ENCODE measurements around the gene LRRC74A. TPM values are rescaled to one million over a fixed set of nuclear protein-coding genes. Genes with fewer than 3 reads are reported as not detected.

Gene LRRC74A
- polyA plus RNA-seq, 1 of the 3 experiments (the other 2 are of a cell fraction), result not detected

GRCh38 chr14:76780360-76780759 lies 45.8 kb upstream of the LRRC74A start:
- H3K4me1 ChIP-seq (ENCODE audit: control insufficient read depth in 1 of 2, insufficient read depth in 2 of 2, low read depth in 1 of 2, low read length in 1 of 2), result peaks cover 14 to 44% of the 10 kb centered on the region in 2 experiments; a peak in 2 of 4 replicates
- ChIA-PET POLR2A (interaction anchor here (0.7 to 2.4 kb wide), 4 partner anchors 11 to 78 kb away, joined by 3 to 6 read pairs (median 4); partner anchors contain the start of gene ANGEL1), CTCF (interaction anchor here (3.8 to 7.7 kb wide), 2 partner anchors 9 to 70 kb away, joined by 19 to 147 read pairs; no protein-coding TSS in a partner anchor)
- H3F3A ChIP-seq (replicated peaks; ENCODE audit: insufficient read depth), result no peaks in the 10 kb centered on the region
- H3K27me3 ChIP-seq (ENCODE audit: insufficient read depth), result no peaks in the 10 kb centered on the region
- no peaks in the 10 kb centered on the region for H3K9me2 ChIP-seq
- H3K4me3 ChIP-seq (ENCODE audit: low read depth in 2 of 2, low read length in 1 of 2), result no peak overlapping the region
- WGBS (ENCODE audit: low lambda C conversion rate), result 83% methylated on average over 5 of the region's 5 CpGs
- H2AFZ ChIP-seq (ENCODE audit: low read depth), result no peak overlapping the region
- H3K27ac ChIP-seq (ENCODE audit: low read depth in 2 of 2, low read length in 1 of 2), result peak overlapping the region in 1 of 2 experiments; percentile 25; a peak in 1 of 4 replicates
- H3K36me3 ChIP-seq (replicated peaks in 1 of 2; ENCODE audit: control insufficient read depth in 1 of 2, insufficient read depth in 2 of 2, low read length in 1 of 2), result peaks cover 0 to 15% of the 10 kb centered on the region in 2 experiments
- H3K79me2 ChIP-seq (ENCODE audit: insufficient read depth), result no peaks in the 10 kb centered on the region
- DNase-seq, result no peak
- H3K9me3 ChIP-seq, result no peaks in the 10 kb centered on the region
- no peaks in the 10 kb centered on the region for H4K20me1 ChIP-seq (ENCODE audit: insufficient read depth)
- peak overlapping the region; percentile 10; the same call in 1 of the 2 replicates for H3K4me2 ChIP-seq
- no peak overlapping the region for H3K9ac ChIP-seq
- TF ChIP-seq RXRA (IDR thresholded peaks at IDR 0.05; ENCODE audit: borderline replicate concordance, low read depth) (no peak), USF1 (IDR thresholded peaks at IDR 0.05; ENCODE audit: borderline replicate concordance, low read depth) (no peak), FOXM1 (IDR thresholded peaks at IDR 0.05; ENCODE audit: low read depth) (no peak), FOSL2 (IDR thresholded peaks at IDR 0.05; ENCODE audit: borderline replicate concordance, low read depth) (no peak), RAD21 (IDR thresholded peaks at IDR 0.05; ENCODE audit: low read length) (no peak), CHD2 (IDR thresholded peaks at IDR 0.05; ENCODE audit: low read length, partially characterized antibody) (no peak), EZH2phosphoT487 (IDR thresholded peaks at IDR 0.05; ENCODE audit: borderline replicate concordance, low read depth) (no peak), MEF2A (IDR thresholded peaks at IDR 0.05; ENCODE audit: borderline replicate concordance, low read depth) (no peak), EP300 (IDR thresholded peaks at IDR 0.05; ENCODE audit: borderline replicate concordance in 1 of 2, low read depth in 1 of 2, low read length in 1 of 2) (no peak), MAX (IDR thresholded peaks at IDR 0.05; ENCODE audit: low read depth) (no peak), FOXJ3 (CRISPR knock-in tag; IDR thresholded peaks at IDR 0.05) (no peak), NRF1 (IDR thresholded peaks at IDR 0.05; ENCODE audit: low read depth, low read length) (no peak), RCOR1 (IDR thresholded peaks at IDR 0.05; ENCODE audit: low read length) (no peak), SMC3 (IDR thresholded peaks at IDR 0.05; ENCODE audit: low read depth, low read length) (no peak), IRF3 (IDR thresholded peaks at IDR 0.05; ENCODE audit: low read depth, low read length) (no peak), ELF1 (IDR thresholded peaks at IDR 0.05) (no peak)

Data from SK-N-SH (cell line).